Panc1 (cell line): ENCODE results near the gene MRPS22. TPM values are rescaled to one million over a fixed set of nuclear protein-coding genes. Genes with fewer than 3 reads are reported as not detected.

ENCODE experiments used
- ATAC-seq: fragments of 200-7000 bp; cut with Tn5 transposase; 2 replicates; pipeline ENCODE4 v1.9.1; 2020; ENCODE audit warnings: mild to moderate bottlenecking, moderate library complexity
- BruUV-seq: library from RNA; stranded (reverse); fragments of 400-500 nt; replicated peaks from 2 replicates; lab custom pipeline; 2021; lab: Mats Ljungman, UMichigan
- CTCF ChIA-PET: fragments of 300-600 bp; sonication (Branson Sonifier 250); formaldehyde crosslinking; loops from one replicate; lab custom pipeline; 2022; ENCODE audit warnings: antibody characterized with exemption; lab: Charles Lee
- POLR2A ChIA-PET: fragments of 300-600 bp; sonication (Branson Sonifier 250); formaldehyde crosslinking; loops from one replicate; lab custom pipeline; 2022; ENCODE audit warnings: antibody characterized with exemption; lab: Charles Lee
- DNase-seq: peaks from one replicate; pipeline ENCODE4 v3.0.0-alpha.2; 2010; ENCODE audit warnings: low read depth, low spot score
- H3K27ac ChIP-seq: 2 replicates; pipeline ENCODE4 v1.5.1; 2011; ENCODE audit warnings: mild to moderate bottlenecking, low read length, inconsistent platforms
- H3K27me3 ChIP-seq: fragments of 200-500 bp; sonication (Bioruptor generic); 2 replicates; pipeline ENCODE4 v1.6.0; 2014; ENCODE audit warnings: low read length, inconsistent platforms; ENCODE audit not compliant: control insufficient read depth, insufficient read depth
- H3K36me3 ChIP-seq: fragments of 200-500 bp; sonication (Bioruptor generic); 2 replicates; pipeline ENCODE4 v1.5.1; 2014; ENCODE audit warnings: inconsistent platforms, mild to moderate bottlenecking, low read length, moderate library complexity; ENCODE audit not compliant: control insufficient read depth, insufficient read depth
- H3K4me1 ChIP-seq: 2 replicates; pipeline ENCODE4 v1.5.1; 2011; ENCODE audit warnings: inconsistent platforms, mild to moderate bottlenecking, low read length, moderate library complexity; ENCODE audit not compliant: control insufficient read depth, insufficient read depth
- H3K4me3 ChIP-seq, 2 experiments: 2 replicates each; pipeline ENCODE4 v1.5.1; 2011 to 2012; ENCODE audit warnings: low read depth in 2 of 2, low read length in 2 of 2, mild to moderate bottlenecking in 2 of 2, inconsistent platforms in 1 of 2, moderate library complexity in 1 of 2
- H3K9me3 ChIP-seq: fragments of 200-500 bp; sonication (Bioruptor generic); 2 replicates; pipeline ENCODE4 v1.5.1; 2014; ENCODE audit warnings: low read depth, mild to moderate bottlenecking, inconsistent platforms, low read length, moderate library complexity; ENCODE audit not compliant: control insufficient read depth, insufficient read depth
- POLR2AphosphoS5 ChIP-seq: IDR thresholded peaks from 2 replicates; pipeline ENCODE4 v1.6.1; 2012; ENCODE audit warnings: mild to moderate bottlenecking, low read depth, low read length, moderate library complexity
- SIN3A ChIP-seq: IDR thresholded peaks from 2 replicates; pipeline ENCODE4 v1.6.1; 2012; ENCODE audit warnings: low read depth, mild to moderate bottlenecking, low read length, moderate library complexity, borderline replicate concordance; ENCODE audit not compliant: insufficient read depth
- TCF7L2 ChIP-seq: IDR thresholded peaks from 2 replicates; pipeline ENCODE4 v1.6.1; 2011; ENCODE audit warnings: mild to moderate bottlenecking, low read depth, low read length, inconsistent platforms
- in situ Hi-C: cut with HindIII; loops from 2 replicates; pipeline ENCODE4 v1.10.0; 2016; ENCODE audit warnings: low sequenced_read_pairs, low pct_unique_long_range_greater_than_20kb
- intact Hi-C: fragments of 100-400 bp; cut with micrococcal nuclease; formaldehyde crosslinking; loops from one replicate; pipeline ENCODE4 v1.10.0; 2022; ENCODE audit not compliant: unreplicated experiment
- total RNA-seq: library from RNA; stranded (reverse); gene quantifications from one replicate; pipeline ENCODE4 v1.2.1, GENCODE V29; 2021; ENCODE audit not compliant: unreplicated experiment
- TF ChIP-seq, protein P1 (sequence below): fragments of 450-650 bp; IDR thresholded peaks from 2 replicates; pipeline ENCODE4 v1.5.1; 2017; ENCODE audit warnings: mild to moderate bottlenecking
- TF ChIP-seq, protein P2 (sequence below), 2 experiments: IDR thresholded peaks; 2 replicates each; pipeline ENCODE4 v1.6.1; 2011 to 2012; ENCODE audit warnings: low read depth in 2 of 2, control low read depth in 1 of 2, low read length in 1 of 2, mild to moderate bottlenecking in 1 of 2, moderate library complexity in 1 of 2; ENCODE audit not compliant: insufficient read depth in 1 of 2

Gene MRPS22
- total RNA-seq, 1 experiment from 2014 or later, result 61.9 TPM

DNA sequence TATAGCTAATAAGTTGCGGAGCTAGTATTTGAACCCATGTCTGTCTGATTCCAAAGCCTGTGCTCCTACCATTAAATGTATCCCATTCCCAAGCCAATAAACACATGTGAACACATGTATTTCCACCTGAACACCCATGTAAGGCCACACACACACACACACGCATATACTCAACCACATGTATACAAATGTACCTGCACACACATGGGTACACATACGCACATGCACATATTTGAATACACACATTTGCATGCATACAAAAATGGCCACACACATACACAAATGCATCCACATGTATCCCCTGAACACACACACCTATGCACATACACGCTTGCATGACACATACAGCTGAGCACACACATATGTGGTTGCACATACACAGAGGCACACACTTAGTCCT lies 5.4 kb upstream of the MRPS22 start:
- no peaks in the 10 kb centered on the region for H3K36me3 ChIP-seq
- ChIA-PET POLR2A (no interaction called here), CTCF (no interaction called here)
- in situ Hi-C loops, result no loop called here
- H3K27me3 ChIP-seq, result peaks cover 2% of the 10 kb centered on the region; the same call in 1 of the 2 replicates
- no peak overlapping the region for H3K4me3 ChIP-seq
- ATAC-seq (no peak), DNase-seq (no peak)
- no peaks in the 10 kb centered on the region for H3K4me1 ChIP-seq
- no peak overlapping the region for H3K27ac ChIP-seq
- H3K9me3 ChIP-seq, result no peaks in the 10 kb centered on the region
- TF ChIP-seq, protein P1, sequence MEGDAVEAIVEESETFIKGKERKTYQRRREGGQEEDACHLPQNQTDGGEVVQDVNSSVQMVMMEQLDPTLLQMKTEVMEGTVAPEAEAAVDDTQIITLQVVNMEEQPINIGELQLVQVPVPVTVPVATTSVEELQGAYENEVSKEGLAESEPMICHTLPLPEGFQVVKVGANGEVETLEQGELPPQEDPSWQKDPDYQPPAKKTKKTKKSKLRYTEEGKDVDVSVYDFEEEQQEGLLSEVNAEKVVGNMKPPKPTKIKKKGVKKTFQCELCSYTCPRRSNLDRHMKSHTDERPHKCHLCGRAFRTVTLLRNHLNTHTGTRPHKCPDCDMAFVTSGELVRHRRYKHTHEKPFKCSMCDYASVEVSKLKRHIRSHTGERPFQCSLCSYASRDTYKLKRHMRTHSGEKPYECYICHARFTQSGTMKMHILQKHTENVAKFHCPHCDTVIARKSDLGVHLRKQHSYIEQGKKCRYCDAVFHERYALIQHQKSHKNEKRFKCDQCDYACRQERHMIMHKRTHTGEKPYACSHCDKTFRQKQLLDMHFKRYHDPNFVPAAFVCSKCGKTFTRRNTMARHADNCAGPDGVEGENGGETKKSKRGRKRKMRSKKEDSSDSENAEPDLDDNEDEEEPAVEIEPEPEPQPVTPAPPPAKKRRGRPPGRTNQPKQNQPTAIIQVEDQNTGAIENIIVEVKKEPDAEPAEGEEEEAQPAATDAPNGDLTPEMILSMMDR, result no peak
- BruUV-seq, result no TSS peak
- intact Hi-C loops, result no loop called here

DNA sequence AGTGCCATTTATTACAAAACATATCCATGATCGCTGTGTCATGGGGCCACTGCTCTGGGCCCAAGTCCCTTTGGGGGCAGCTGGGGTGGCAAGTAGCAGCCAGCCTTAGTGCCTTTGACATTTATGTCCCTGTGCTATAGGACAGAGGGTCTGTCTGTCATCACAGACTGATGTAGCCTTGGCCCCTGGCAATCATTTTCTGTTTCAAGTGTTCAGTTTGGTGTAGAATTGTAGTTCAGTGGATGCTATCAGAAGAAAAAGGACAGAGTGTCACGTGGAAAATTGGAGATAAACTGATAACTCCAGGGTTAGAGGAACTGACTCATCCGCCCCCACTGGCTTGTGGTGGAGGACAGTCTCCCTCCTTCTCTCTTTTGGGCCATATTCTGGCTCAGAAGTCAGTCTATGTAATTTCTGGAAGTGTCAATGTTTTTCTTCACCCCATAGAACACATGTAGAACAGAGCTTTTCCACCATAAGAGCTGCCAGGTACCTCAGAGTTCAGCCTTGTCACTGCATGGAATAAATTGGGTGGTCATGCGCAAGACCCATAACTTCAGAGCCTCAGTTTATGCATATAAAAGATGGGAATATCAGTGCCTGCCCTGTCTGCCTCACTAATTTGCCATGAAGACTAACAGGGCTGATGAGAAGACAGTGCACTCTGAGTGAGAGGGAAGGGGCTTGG lies 4.5 kb upstream of the MRPS22 start:
- CTCF ChIA-PET, result no interaction called here
- Histone ChIP-seq H3K4me1 (no peaks in the 10 kb centered on the region), H3K27me3 (peaks cover 2% of the 10 kb centered on the region; the same call in 1 of the 2 replicates), H3K4me3 (no peak overlapping the region), H3K9me3 (no peaks in the 10 kb centered on the region), H3K36me3 (no peaks in the 10 kb centered on the region; the same call in 1 of the 2 replicates), H3K27ac (no peak overlapping the region)
- intact Hi-C loops (no loop called here), in situ Hi-C loops (no loop called here)
- TF ChIP-seq TCF7L2, result no peak
- TF ChIP-seq SIN3A, result no peak
- no peak for TF ChIP-seq POLR2AphosphoS5
- TF ChIP-seq, protein P2, sequence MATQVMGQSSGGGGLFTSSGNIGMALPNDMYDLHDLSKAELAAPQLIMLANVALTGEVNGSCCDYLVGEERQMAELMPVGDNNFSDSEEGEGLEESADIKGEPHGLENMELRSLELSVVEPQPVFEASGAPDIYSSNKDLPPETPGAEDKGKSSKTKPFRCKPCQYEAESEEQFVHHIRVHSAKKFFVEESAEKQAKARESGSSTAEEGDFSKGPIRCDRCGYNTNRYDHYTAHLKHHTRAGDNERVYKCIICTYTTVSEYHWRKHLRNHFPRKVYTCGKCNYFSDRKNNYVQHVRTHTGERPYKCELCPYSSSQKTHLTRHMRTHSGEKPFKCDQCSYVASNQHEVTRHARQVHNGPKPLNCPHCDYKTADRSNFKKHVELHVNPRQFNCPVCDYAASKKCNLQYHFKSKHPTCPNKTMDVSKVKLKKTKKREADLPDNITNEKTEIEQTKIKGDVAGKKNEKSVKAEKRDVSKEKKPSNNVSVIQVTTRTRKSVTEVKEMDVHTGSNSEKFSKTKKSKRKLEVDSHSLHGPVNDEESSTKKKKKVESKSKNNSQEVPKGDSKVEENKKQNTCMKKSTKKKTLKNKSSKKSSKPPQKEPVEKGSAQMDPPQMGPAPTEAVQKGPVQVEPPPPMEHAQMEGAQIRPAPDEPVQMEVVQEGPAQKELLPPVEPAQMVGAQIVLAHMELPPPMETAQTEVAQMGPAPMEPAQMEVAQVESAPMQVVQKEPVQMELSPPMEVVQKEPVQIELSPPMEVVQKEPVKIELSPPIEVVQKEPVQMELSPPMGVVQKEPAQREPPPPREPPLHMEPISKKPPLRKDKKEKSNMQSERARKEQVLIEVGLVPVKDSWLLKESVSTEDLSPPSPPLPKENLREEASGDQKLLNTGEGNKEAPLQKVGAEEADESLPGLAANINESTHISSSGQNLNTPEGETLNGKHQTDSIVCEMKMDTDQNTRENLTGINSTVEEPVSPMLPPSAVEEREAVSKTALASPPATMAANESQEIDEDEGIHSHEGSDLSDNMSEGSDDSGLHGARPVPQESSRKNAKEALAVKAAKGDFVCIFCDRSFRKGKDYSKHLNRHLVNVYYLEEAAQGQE (IDR thresholded peaks at IDR 0.05; ENCODE audit: insufficient read depth in 1 of 2, low read depth in 2 of 2, low read length in 1 of 2), result no peak
- TF ChIP-seq, protein P1, result no peak
- ATAC-seq, result no peak
- no peak for DNase-seq
- BruUV-seq, result no TSS peak
- POLR2A ChIA-PET, result no interaction called here
